SU-DHL-6 (cell line): Measurements from ENCODE around the gene SAFB2.

ENCODE experiments used
- H2AFZ ChIP-seq: fragments of 200-600 bp; sonication (generic); 2 replicates; pipeline ENCODE4 v1.6.1; 2014; ENCODE audit warnings: low read depth, mild to moderate bottlenecking, moderate library complexity, mixed read lengths, antibody characterized with exemption, low read length; ENCODE audit not compliant: severe bottlenecking
- H3F3A ChIP-seq: fragments of 200-600 bp; shearing (Covaris generic); 2 replicates; pipeline ENCODE4 v1.6.0; 2016; ENCODE audit warnings: antibody characterized with exemption, mild to moderate bottlenecking; ENCODE audit not compliant: insufficient read depth
- H3K27ac ChIP-seq: fragments of 200-600 bp; sonication (generic); 2 replicates; pipeline ENCODE4 v1.5.1; 2016; ENCODE audit warnings: low read depth, mild to moderate bottlenecking, low read length, moderate library complexity, mixed read lengths
- H3K27me3 ChIP-seq: fragments of 200-600 bp; sonication (generic), shearing (Covaris generic); 2 replicates; pipeline ENCODE4 v1.6.0; 2014; ENCODE audit warnings: mild to moderate bottlenecking, low read length
- H3K36me3 ChIP-seq: fragments of 200-600 bp; sonication (generic); 2 replicates; pipeline ENCODE4 v1.6.1; 2014; ENCODE audit warnings: mild to moderate bottlenecking, low read length, mixed read lengths
- H3K4me2 ChIP-seq: fragments of 300-600, 200-600 bp; shearing (Covaris generic), sonication (generic); 2 replicates; pipeline ENCODE4 v1.6.0; 2014; ENCODE audit warnings: low read length, low read depth, mild to moderate bottlenecking; ENCODE audit not compliant: poor library complexity, severe bottlenecking
- H3K4me3 ChIP-seq: fragments of 200-600 bp; sonication (generic); 2 replicates; pipeline ENCODE4 v1.5.1; 2014; ENCODE audit warnings: antibody characterized with exemption, low read length, mild to moderate bottlenecking, mixed read lengths; ENCODE audit not compliant: insufficient read depth, poor library complexity, severe bottlenecking
- H3K79me2 ChIP-seq: fragments of 200-600 bp; sonication (generic); 2 replicates; pipeline ENCODE4 v1.6.1; 2014; ENCODE audit warnings: mild to moderate bottlenecking, low read length, moderate library complexity; ENCODE audit not compliant: insufficient read depth
- H3K9ac ChIP-seq: fragments of 200-600 bp; sonication (generic); 2 replicates; pipeline ENCODE4 v1.7.0; 2014; ENCODE audit warnings: mild to moderate bottlenecking, low read length
- H3K9me2 ChIP-seq: fragments of 200-600 bp; sonication (generic); replicated peaks from 2 replicates; pipeline ENCODE4 v1.6.1; 2014; ENCODE audit warnings: low read length; ENCODE audit not compliant: insufficient read depth
- H3K9me3 ChIP-seq: fragments of 200-600 bp; sonication (generic); 2 replicates; pipeline ENCODE4 v1.6.1; 2014; ENCODE audit warnings: low read length, mixed read lengths; ENCODE audit not compliant: insufficient read depth
- H4K20me1 ChIP-seq: fragments of 200-600 bp; sonication (generic); 2 replicates; pipeline ENCODE4 v1.6.1; 2014; ENCODE audit warnings: low read depth, mild to moderate bottlenecking, antibody characterized with exemption, low read length, moderate library complexity, mixed read lengths
- CTCF ChIP-seq: fragments of 200-600 bp; sonication (generic); IDR thresholded peaks from one replicate; pipeline ENCODE4 v1.5.1; 2017; ENCODE audit warnings: antibody characterized with exemption, mild to moderate bottlenecking, low read length, moderate library complexity; ENCODE audit not compliant: insufficient read depth, poor library complexity, severe bottlenecking
- EZH2phosphoT487 ChIP-seq: fragments of 200-600 bp; sonication (generic), shearing (Covaris generic); conservative IDR thresholded peaks from 2 replicates; pipeline ENCODE4 v1.6.1; 2018; ENCODE audit warnings: mild to moderate bottlenecking, antibody characterized with exemption, low read length, moderate library complexity, mixed read lengths

SAFB2 gene

DNA sequence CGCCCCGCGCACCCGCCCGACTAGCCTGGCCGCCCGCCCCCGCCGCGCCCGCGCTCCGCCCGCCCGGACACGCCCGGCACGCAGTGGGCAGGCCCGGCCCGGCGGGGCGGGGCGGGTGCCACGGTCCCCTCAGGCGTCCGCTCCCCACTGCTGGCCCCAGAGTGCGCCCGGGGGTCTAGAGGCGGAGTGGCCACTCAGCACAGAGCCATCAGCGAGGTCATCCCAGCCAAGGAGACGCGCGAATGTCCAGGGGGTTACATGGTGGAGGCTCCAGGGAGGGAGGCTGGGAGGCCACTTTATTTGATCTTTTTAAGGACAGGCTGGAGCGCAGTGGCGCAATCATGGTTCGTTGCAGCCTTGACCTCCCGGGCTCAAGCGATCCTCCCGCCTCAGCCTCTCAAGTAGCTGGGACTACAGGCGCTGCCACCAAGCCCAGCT is 54.6 kb downstream of the SAFB2 start:
- no peak overlapping the region for H3K9ac ChIP-seq
- no peaks in the 10 kb centered on the region for H4K20me1 ChIP-seq
- H3K4me2 ChIP-seq, result no peak overlapping the region
- no peak overlapping the region for H2AFZ ChIP-seq
- H3K9me2 ChIP-seq, result no peaks in the 10 kb centered on the region
- no peak overlapping the region for H3K27ac ChIP-seq
- H3K9me3 ChIP-seq, result no peaks in the 10 kb centered on the region
- no peaks in the 10 kb centered on the region for H3K79me2 ChIP-seq
- no peak overlapping the region for H3K4me3 ChIP-seq
- TF ChIP-seq EZH2phosphoT487, result no peak
- TF ChIP-seq CTCF, result no peak
- no peaks in the 10 kb centered on the region for H3K27me3 ChIP-seq
- H3K36me3 ChIP-seq, result no peaks in the 10 kb centered on the region
- H3F3A ChIP-seq, result no peaks in the 10 kb centered on the region

DNA sequence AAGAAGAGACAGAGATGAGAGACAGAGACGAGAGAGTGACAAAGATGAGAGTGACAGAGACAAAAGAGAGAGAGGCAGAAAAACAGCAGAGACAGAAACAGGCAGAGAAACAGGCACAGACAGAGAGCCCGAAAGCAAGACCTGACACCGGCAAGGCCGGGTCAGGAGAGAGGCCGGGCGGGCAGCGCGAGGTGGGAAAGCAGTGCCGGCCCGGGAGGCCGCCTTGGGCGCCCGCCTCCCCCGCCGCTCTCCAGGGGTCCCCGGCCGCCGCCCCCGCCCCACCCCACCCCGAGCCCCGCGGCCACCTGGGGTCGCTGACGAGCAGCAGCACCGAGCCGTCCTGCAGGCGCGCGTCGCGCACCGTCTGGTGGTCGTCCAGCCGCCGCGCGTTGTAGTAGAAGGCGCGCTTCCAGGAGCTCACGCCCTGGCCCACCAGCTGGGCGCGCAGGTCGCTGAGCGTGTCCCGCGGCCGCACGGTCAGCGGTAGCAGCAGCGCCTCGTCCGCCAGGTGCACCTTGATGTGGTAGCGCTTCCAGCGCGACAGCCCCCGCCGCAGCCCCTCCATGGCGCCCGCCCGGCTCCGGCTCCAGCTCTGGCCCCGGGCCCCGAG is 55.1 kb downstream of the SAFB2 start, which contains the start of gene TINCR:
TINCR (minus strand) TSS at position 594 of the 610 bp plus-strand sequence.
- Histone ChIP-seq H3K79me2 (no peaks in the 10 kb centered on the region), H3K36me3 (no peaks in the 10 kb centered on the region), H3K9me3 (no peaks in the 10 kb centered on the region), H3K27me3 (no peaks in the 10 kb centered on the region), H2AFZ (no peak within 1 kb of the TSS), H3K9ac (no peak within 1 kb of the TSS), H3F3A (no peaks in the 10 kb centered on the region), H3K4me2 (no peak within 1 kb of the TSS), H3K27ac (no peak within 1 kb of the TSS), H3K4me3 (no peak within 1 kb of the TSS), H3K9me2 (no peaks in the 10 kb centered on the region), H4K20me1 (no peaks in the 10 kb centered on the region)
- no peak for TF ChIP-seq CTCF
- TF ChIP-seq EZH2phosphoT487, result no peak

- no peaks in the 10 kb centered on the region for H3F3A ChIP-seq
- no peaks in the 10 kb centered on the region for H4K20me1 ChIP-seq
- no peak overlapping the region for H3K4me2 ChIP-seq
- H3K9ac ChIP-seq, result no peak overlapping the region
- no peaks in the 10 kb centered on the region for H3K9me2 ChIP-seq
- H3K27ac ChIP-seq, result no peak overlapping the region
- no peak for TF ChIP-seq CTCF
- no peak for TF ChIP-seq EZH2phosphoT487
- no peaks in the 10 kb centered on the region for H3K9me3 ChIP-seq
- H3K36me3 ChIP-seq, result no peaks in the 10 kb centered on the region
- H3K4me3 ChIP-seq, result no peak overlapping the region
- no peak overlapping the region for H2AFZ ChIP-seq
- no peaks in the 10 kb centered on the region for H3K27me3 ChIP-seq
- H3K79me2 ChIP-seq, result no peaks in the 10 kb centered on the region
Measured at GRCh38 chr19:5564930-5565329, 57.6 kb downstream of the SAFB2 start.
